ENCODE results near the gene SUPT3H. TPM values are rescaled to one million over a fixed set of nuclear protein-coding genes. Genes with fewer than 3 reads are reported as not detected.

SUPT3H gene
- total RNA-seq, 1 donor: 4.7 TPM

- H4K20me1 ChIP-seq (ENCODE audit: insufficient read depth, low read length): no peaks in the 10 kb centered on the region
- no peak overlapping the region for H3K4me2 ChIP-seq (ENCODE audit: insufficient read depth, low read length)
- no peaks in the 10 kb centered on the region for H3K36me3 ChIP-seq (ENCODE audit: insufficient read depth, low read length)
- no peak overlapping the region for H3K27ac ChIP-seq (ENCODE audit: low read depth, low read length)
- no peaks in the 10 kb centered on the region for H3K79me2 ChIP-seq (ENCODE audit: insufficient read depth, low read length)
- TF ChIP-seq, protein P1, sequence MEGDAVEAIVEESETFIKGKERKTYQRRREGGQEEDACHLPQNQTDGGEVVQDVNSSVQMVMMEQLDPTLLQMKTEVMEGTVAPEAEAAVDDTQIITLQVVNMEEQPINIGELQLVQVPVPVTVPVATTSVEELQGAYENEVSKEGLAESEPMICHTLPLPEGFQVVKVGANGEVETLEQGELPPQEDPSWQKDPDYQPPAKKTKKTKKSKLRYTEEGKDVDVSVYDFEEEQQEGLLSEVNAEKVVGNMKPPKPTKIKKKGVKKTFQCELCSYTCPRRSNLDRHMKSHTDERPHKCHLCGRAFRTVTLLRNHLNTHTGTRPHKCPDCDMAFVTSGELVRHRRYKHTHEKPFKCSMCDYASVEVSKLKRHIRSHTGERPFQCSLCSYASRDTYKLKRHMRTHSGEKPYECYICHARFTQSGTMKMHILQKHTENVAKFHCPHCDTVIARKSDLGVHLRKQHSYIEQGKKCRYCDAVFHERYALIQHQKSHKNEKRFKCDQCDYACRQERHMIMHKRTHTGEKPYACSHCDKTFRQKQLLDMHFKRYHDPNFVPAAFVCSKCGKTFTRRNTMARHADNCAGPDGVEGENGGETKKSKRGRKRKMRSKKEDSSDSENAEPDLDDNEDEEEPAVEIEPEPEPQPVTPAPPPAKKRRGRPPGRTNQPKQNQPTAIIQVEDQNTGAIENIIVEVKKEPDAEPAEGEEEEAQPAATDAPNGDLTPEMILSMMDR (IDR thresholded peaks at IDR 0.05; ENCODE audit: extremely low read depth, low read depth, low read length): no peak
- no peaks in the 10 kb centered on the region for H3K9me3 ChIP-seq (ENCODE audit: low read depth, low read length)
- peaks cover 5% of the 10 kb centered on the region for H3K4me1 ChIP-seq (ENCODE audit: insufficient read depth, low read length)
- H2AFZ ChIP-seq (ENCODE audit: low read length): no peak overlapping the region
- no peak overlapping the region for H3K4me3 ChIP-seq (ENCODE audit: insufficient read depth, low read length)
- peaks cover 15% of the 10 kb centered on the region for H3K27me3 ChIP-seq (ENCODE audit: insufficient read depth, low read length)
- DNase-seq (ENCODE audit: insufficient read length, low spot score, missing footprints): no peak
Observed at GRCh38 chr6:44797746-44798145, 580.0 kb downstream of the SUPT3H start.

GRCh38 chr6:44795326-44795725, 582.4 kb downstream of the SUPT3H start:
- Histone ChIP-seq H3K27me3 (ENCODE audit: insufficient read depth, low read length) (no peaks in the 10 kb centered on the region), H4K20me1 (ENCODE audit: insufficient read depth, low read length) (no peaks in the 10 kb centered on the region), H3K36me3 (ENCODE audit: insufficient read depth, low read length) (no peaks in the 10 kb centered on the region), H3K4me2 (ENCODE audit: insufficient read depth, low read length) (no peak overlapping the region), H2AFZ (ENCODE audit: low read length) (no peak overlapping the region), H3K27ac (ENCODE audit: low read depth, low read length) (no peak overlapping the region), H3K79me2 (ENCODE audit: insufficient read depth, low read length) (no peaks in the 10 kb centered on the region), H3K4me3 (ENCODE audit: insufficient read depth, low read length) (no peak overlapping the region), H3K9me3 (ENCODE audit: low read depth, low read length) (no peaks in the 10 kb centered on the region), H3K4me1 (ENCODE audit: insufficient read depth, low read length) (peaks cover 4% of the 10 kb centered on the region)
- TF ChIP-seq, protein P1 (IDR thresholded peaks at IDR 0.05; ENCODE audit: extremely low read depth, low read depth, low read length): no peak
- no peak for DNase-seq (ENCODE audit: insufficient read length, low spot score, missing footprints)

DNA sequence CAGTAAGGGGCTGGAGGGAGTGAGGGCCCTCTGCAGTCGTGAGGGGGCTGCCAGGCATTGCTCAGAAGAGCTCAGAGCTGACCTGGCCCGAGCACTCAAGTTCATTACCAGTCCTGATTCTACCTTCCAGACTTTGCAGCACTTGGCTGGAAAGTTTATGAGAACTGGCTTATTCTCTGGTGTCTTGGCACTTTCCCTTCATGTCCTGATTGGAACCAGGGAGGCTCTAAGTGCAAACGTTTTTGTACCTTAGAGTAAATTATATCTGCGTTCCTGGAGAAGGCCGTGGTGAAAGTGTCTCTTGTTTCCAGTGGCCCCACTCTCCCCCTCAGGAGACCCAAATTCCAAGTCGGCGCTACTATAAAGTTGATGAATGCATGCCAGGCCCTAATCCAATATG, 587.9 kb downstream of the SUPT3H start:
- H3K4me2 ChIP-seq (ENCODE audit: insufficient read depth, low read length): no peak overlapping the region
- no peak overlapping the region for H2AFZ ChIP-seq (ENCODE audit: low read length)
- TF ChIP-seq, protein P1 (IDR thresholded peaks at IDR 0.05; ENCODE audit: extremely low read depth, low read depth, low read length): no peak
- no peaks in the 10 kb centered on the region for H3K27me3 ChIP-seq (ENCODE audit: insufficient read depth, low read length)
- H3K9me3 ChIP-seq (ENCODE audit: low read depth, low read length): no peaks in the 10 kb centered on the region
- H3K36me3 ChIP-seq (ENCODE audit: insufficient read depth, low read length): no peaks in the 10 kb centered on the region
- H4K20me1 ChIP-seq (ENCODE audit: insufficient read depth, low read length): no peaks in the 10 kb centered on the region
- DNase-seq (ENCODE audit: insufficient read length, low spot score, missing footprints): peak; percentile 6
- H3K27ac ChIP-seq (ENCODE audit: low read depth, low read length): no peak overlapping the region
- peaks cover 10% of the 10 kb centered on the region for H3K4me1 ChIP-seq (ENCODE audit: insufficient read depth, low read length)
- no peaks in the 10 kb centered on the region for H3K79me2 ChIP-seq (ENCODE audit: insufficient read depth, low read length)
- no peak overlapping the region for H3K4me3 ChIP-seq (ENCODE audit: insufficient read depth, low read length)

DNA sequence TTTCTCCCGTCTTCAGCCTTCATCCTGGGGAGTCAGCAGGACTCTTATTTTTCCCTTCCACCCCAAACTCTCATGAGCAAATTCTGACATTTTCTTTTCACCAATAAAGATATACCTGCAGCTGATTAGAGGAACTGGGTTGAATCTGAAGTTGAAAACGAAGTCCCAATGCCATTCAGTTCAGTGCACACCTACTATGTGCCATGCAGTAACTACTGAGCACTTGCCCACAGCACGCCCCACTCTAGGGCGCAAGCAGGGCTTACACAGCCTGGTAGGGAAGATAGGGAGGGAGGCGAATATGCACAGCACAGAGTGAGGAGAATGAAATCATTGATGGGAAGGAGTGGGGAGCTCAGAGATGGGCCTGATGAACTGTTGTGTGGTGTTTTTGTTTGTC, 588.7 kb downstream of the SUPT3H start:
- Histone ChIP-seq H2AFZ (ENCODE audit: low read length) (peak overlapping the region; percentile 78), H3K9me3 (ENCODE audit: low read depth, low read length) (no peaks in the 10 kb centered on the region), H3K4me3 (ENCODE audit: insufficient read depth, low read length) (no peak overlapping the region), H3K27me3 (ENCODE audit: insufficient read depth, low read length) (no peaks in the 10 kb centered on the region), H3K36me3 (ENCODE audit: insufficient read depth, low read length) (no peaks in the 10 kb centered on the region), H3K27ac (ENCODE audit: low read depth, low read length) (no peak overlapping the region), H4K20me1 (ENCODE audit: insufficient read depth, low read length) (no peaks in the 10 kb centered on the region), H3K4me2 (ENCODE audit: insufficient read depth, low read length) (peak overlapping the region; percentile 47), H3K4me1 (ENCODE audit: insufficient read depth, low read length) (peaks cover 10% of the 10 kb centered on the region), H3K79me2 (ENCODE audit: insufficient read depth, low read length) (no peaks in the 10 kb centered on the region)
- TF ChIP-seq, protein P1 (IDR thresholded peaks at IDR 0.05; ENCODE audit: extremely low read depth, low read depth, low read length): no peak
- peak; percentile 17 for DNase-seq (ENCODE audit: insufficient read length, low spot score, missing footprints)

Measured in osteoblast (primary cell).